HEK293T (cell line): ENCODE results near the gene EFCAB3.
"Not testable (repeated sequence)": the region's sequence is repeated elsewhere in the genome, so short reads cannot be mapped to it uniquely, and the experiment has no call there.

Experiments
- ARNT ChIP-seq: fragments of 450-650 bp; IDR thresholded peaks from 2 replicates; pipeline ENCODE4 v1.6.1; 2017; ENCODE audit warnings: mild to moderate bottlenecking
- BHLHE40 ChIP-seq: fragments of 450-650 bp; IDR thresholded peaks from 2 replicates; pipeline ENCODE4 v1.6.1; 2016; ENCODE audit warnings: mild to moderate bottlenecking, moderate library complexity, borderline replicate concordance
- CTBP1 ChIP-seq: fragments of 450-650 bp; IDR thresholded peaks from 2 replicates; pipeline ENCODE4 v1.6.1; 2016; ENCODE audit warnings: borderline replicate concordance
- ELF4 ChIP-seq: fragments of 450-650 bp; IDR thresholded peaks from 2 replicates; pipeline ENCODE4 v1.6.1; 2017; ENCODE audit warnings: antibody characterized with exemption
- FOXA1 ChIP-seq: fragments of 450-650 bp; IDR thresholded peaks from 2 replicates; pipeline ENCODE4 v1.6.1; 2016; ENCODE audit warnings: mild to moderate bottlenecking
- FOXK2 ChIP-seq: fragments of 450-650 bp; IDR thresholded peaks from 2 replicates; pipeline ENCODE4 v1.6.1; 2016; ENCODE audit warnings: mild to moderate bottlenecking
- FOXM1 ChIP-seq: fragments of 450-650 bp; IDR thresholded peaks from 2 replicates; pipeline ENCODE4 v1.6.1; 2017; ENCODE audit warnings: mild to moderate bottlenecking, borderline replicate concordance
- LEF1 ChIP-seq: fragments of 450-650 bp; IDR thresholded peaks from 2 replicates; pipeline ENCODE4 v1.6.1; 2017; ENCODE audit warnings: mild to moderate bottlenecking, borderline replicate concordance
- NFRKB ChIP-seq: fragments of 450-650 bp; IDR thresholded peaks from 2 replicates; pipeline ENCODE4 v1.6.1; 2016; ENCODE audit warnings: mild to moderate bottlenecking, moderate library complexity
- SP1 ChIP-seq: fragments of 450-650 bp; IDR thresholded peaks from 2 replicates; pipeline ENCODE4 v1.6.1; 2017
- SUZ12 ChIP-seq: fragments of 450-650 bp; IDR thresholded peaks from 2 replicates; pipeline ENCODE4 v1.6.1; 2016; ENCODE audit warnings: mild to moderate bottlenecking
- TARDBP ChIP-seq: fragments of 450-650 bp; IDR thresholded peaks from 2 replicates; pipeline ENCODE4 v1.6.1; 2016
- ZNF384 ChIP-seq: fragments of 450-650 bp; IDR thresholded peaks from 2 replicates; pipeline ENCODE4 v1.6.1; 2016
- TF ChIP-seq, protein P1 (sequence below): fragments of 450-650 bp; IDR thresholded peaks from 2 replicates; pipeline ENCODE4 v1.6.1; 2016

DNA sequence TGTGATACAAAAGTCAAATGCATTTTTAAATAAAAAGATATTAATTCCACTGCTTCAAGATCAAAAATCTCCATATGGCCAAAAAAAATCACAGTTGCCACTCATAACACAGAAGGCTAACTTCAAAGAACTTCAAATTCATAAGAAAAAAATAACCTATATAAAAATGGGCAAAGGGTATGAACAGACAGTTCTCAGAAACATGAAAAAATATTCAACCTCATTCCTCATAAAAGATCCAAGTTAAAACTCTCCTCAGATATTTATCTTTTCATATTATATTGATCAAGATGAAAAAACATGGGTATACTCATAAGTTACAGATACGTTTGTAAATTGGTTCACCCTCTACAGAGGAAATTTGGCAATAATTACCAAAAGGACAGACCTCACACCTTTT lies 32.7 kb downstream of the EFCAB3 start:
- TF ChIP-seq FOXA1, NFRKB, LEF1, FOXM1, BHLHE40, CTBP1, SUZ12, TARDBP, ELF4, ZNF384, ARNT, SP1, FOXK2: not testable (repeated sequence)
- TF ChIP-seq, protein P1, sequence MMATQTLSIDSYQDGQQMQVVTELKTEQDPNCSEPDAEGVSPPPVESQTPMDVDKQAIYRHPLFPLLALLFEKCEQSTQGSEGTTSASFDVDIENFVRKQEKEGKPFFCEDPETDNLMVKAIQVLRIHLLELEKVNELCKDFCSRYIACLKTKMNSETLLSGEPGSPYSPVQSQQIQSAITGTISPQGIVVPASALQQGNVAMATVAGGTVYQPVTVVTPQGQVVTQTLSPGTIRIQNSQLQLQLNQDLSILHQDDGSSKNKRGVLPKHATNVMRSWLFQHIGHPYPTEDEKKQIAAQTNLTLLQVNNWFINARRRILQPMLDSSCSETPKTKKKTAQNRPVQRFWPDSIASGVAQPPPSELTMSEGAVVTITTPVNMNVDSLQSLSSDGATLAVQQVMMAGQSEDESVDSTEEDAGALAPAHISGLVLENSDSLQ, result not testable (repeated sequence)
